NCI-H2171 treated with DMSO at 0.1 percent for 48 hours (cell line): Measurements from ENCODE around the gene ZNF710.
"Not testable (repeated sequence)": the region's sequence is repeated elsewhere in the genome, so short reads cannot be mapped to it uniquely, and the experiment has no call there.

Experiments used
- DNase-seq: peaks from one replicate; lab custom pipeline; 2025; lab: John Stamatoyannopoulos, UW

ZNF710 gene

DNA sequence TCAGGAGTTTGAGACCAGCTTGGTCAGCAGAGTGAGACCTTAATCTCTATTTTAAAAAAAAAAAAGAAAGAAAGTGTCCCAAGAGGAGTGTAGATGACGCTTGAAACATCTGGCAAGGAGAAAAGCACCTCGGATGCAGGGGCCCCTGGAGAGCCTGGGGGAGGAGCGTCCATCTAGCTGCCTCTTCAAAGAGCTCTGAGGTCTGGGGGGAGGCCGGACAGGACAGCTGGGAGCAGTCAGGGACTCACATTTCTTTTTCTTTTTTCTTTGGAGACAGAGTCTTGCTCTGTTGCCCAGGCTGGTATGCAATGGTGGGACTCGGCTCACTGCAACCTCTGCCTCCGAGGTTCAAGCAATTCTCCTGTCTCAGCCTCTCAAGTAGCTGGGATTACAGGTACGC, 104.4 kb downstream of the ZNF710 start:
- no peak for DNase-seq

DNA sequence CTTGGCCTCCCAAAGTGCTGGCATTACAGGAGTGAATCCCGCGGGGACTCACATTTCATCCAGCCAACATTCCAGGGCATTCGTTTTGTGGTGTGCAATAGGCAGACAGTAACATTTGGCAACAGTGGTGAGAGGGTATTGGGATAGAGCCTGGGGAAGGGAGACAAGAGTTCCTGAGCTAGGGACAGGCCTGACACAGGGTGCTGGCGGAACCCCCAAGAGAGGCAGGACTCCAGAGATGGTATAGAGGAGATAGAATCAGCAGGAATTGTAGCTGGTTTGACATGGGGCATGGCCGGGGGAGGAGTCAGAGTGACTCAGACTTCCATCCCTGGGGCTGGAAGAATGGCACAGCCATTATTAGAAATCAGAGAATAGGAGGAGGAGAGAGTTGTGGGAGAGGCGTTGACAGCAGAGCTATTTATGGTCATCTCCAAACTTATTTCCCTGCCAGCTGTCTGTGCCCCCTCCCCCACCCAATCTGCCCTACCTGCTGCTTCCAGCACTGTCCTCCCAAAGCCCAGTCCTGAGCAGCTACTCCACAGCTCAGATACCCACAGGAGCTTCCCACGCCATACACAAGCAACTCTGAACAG, 105.5 kb downstream of the ZNF710 start:
- DNase-seq = peak; percentile 22

DNA sequence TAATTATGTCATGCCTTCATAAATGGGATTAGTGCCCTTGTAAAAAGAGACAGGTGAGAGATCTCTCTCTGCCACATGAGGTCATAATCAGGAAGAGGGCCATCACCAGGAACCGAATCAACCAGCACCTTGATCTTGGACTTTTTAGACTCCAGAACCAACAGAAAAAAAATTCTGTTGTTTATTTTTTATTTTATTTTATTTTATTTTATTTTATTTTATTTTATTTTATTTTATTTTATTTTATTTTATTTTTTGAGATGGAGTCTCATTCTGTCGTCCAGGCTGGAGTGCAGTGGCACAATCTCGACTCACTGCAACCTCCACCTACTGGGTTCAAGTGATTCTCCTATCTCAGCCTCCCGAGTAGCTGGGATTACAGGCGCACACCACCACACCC, 106.9 kb downstream of the ZNF710 start:
- DNase-seq = not testable (repeated sequence)

DNA sequence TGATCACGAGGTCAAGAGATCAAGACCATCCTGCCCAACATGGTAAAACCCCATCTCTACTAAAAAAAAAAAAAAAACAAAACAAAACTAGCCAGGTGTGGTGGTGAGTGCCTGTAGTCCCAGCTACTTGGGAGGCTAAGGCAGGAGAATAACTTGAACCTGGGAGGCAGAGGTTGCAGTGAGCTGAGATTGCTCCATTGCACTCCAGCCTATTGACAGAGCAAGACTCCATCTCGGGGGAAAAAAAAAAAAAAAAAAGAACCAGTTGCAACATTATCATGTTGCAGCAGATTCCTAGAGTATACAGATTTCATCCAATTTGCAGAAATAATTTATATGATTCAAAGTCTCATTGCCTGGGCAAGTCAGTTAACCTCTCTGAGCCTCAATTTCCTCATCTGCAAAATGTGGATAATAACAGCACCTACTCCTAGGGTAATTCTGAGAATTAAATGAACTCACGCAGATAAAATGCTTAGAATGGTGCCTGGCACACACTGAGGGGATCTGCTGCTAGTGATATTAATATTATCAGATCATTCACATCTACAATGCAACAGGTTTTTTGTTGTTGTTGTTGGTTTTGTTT, 108.1 kb downstream of the ZNF710 start:
- DNase-seq = not testable (repeated sequence)

DNA sequence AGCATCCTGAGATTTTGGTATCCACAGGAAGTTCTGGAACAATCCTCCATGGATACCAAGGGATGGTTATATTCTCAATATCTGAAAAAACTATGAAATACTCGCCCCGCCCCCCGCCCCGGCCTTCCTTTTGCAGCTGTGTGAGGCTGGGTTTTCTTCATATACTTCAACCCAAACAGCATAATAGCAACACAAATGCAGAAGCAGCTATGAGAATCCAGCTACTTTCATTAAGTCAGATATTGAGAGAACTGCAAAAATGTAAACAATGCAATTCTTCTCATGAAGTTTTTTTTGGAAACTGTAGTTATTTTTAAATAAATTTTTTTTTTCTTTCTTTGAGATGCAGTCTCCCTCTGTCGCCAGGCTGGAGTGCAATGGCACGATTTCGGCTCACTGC, 112.0 kb downstream of the ZNF710 start:
- no peak for DNase-seq

DNA sequence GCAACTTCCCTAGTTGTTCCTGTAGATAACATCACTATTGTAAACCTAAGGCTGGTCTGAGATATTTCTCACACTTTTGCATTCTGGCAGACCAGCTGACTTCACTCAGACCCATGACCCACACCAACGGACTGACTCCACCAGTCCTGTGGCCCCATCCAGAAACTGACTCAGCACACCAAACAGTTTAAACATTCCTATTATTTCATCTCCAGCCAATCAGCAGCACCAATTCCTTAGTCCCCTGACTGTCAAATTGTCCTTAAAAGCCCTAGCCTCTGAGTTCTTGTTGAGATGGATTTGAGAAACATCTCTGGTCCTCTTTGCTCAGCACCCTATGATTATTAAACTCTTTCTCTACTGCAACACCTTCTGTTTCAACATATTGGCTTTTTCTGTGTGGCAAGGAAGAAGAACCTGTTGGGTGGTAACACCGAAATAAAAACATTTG, 113.4 kb downstream of the ZNF710 start:
- DNase-seq = no peak

DNA sequence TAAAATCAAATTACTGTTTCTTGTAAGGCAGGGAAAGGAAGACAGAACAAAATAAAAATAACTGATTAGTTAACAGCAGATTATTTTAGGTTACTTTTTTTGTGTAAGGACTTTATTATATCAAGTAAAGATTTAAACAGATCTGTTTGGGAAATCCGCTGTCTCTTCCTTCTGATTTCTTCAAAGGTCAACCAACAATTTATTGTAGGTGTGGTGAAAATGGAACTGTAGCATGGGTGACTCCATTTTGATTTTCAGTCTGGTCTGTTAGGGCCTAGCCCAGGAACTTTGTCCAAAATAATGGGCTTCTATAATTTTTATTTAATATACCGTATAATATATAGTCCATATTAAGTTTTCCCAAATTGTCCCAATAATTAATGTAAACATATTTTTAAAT, 114.7 kb downstream of the ZNF710 start:
- DNase-seq = no peak

DNA sequence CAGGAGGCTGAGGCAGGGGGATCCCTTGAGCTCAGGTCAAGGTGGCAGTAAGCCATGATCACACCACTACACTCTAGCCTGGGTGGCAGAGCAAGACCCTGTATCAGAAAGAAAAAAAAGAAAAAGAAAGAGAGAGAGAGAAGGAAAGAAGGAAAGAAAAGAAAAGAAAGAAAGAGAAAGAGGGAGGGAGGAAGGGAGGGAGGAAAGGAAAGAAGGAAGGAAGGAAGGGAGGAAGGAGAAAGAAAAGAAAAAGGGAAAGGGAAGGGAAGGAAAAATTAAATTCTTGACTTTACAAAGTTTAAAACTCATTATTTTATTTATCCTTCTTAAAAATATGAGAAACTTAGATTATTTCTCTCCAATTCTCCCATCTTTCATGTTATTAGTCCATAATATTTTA, 118.2 kb downstream of the ZNF710 start:
- DNase-seq = no peak

DNA sequence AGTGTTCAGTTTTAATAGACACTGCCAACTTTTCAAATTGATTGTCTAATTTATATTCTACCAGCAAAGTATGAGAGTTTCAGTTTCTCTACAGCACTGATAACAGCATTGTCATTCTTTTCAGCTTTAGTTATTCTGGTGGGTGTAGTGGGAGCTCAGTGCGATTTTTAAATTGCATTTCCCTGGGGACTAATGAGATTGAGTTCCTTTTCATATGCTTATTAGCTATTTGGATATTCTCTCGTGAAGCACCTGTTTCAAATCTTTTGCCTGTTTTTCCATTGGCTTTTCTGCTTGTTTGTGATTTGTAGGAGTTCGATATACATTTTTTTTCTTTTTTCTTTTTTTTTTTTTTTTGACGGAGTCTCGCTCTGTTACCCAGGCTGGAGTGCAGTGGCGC, 120.0 kb downstream of the ZNF710 start:
- no peak for DNase-seq

DNA sequence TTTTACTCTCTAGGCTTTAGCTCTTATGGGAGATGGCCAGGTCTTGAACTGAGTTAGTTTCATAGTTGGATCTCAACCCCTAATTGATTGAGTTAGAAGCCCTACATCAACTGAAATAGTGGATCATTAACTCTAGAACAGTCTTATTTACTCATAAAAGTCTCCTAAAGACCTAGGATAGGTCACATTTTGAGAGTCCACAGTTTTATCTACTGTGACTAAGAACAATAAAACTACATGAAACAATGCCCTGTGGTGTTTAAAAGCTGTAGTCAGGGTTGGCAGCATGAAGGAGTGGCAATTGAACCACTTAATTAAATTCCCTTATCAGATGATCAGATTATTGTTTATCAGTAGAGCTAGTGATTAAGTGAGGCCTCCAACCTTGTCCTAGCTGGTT, 123.4 kb downstream of the ZNF710 start:
- no peak for DNase-seq

DNA sequence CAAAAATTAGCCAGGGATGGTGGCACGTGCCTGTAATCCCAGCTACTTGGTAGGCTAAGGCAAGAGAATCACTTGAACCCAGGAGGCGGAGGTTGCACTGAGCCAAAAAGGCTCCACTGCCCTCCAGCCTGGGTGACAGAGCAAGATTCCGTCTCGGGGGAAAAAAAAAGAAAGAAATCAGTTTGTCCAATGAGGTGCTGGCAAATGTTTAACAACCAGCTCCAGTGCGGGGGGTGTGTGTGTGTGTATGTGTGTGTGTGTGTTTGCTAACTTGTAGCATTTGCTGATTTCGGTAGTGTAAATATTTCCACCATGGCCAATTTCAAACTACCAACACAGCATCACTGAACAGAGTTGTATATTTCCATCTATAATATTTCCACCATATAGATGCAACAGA, 124.9 kb downstream of the ZNF710 start:
- DNase-seq = no peak

DNA sequence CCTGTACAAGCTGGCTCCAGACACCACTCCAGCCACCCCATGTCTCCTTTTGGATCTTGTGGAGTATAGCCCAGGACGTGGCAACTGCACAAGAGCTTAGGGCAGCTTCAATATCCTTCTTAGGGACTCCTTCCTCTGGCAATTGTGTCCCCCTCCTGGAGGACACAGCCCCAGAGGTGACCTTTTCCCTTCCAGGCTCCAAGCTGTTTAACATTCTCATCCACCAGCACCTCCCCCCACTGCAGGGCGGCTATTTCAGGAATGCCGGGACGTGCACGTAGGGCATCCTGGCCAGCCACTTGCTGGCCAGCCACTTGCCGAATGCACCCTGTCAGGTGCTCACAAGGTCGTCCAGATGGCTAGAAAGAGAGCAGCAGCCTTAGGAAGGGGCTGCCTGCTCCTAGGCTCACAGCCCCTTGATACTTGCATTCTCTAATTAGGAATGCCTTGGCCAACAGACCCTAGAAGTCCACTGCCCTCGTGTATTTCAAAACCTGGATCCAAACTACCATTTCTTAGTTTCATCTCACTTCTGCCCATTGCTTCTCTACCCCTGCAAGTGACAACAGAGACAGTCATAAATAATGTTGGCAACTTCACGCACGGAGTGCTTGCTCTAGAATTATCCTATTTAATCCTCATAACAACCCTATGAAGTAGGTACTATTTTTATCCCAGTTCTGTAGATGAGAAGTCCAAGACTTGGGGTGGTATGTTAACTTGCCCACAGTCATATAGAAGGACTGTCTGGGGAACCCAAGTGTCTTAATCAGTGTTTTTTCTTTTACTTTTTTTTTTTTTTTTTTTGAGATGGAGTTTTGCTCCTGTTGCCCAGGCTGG, 125.7 kb downstream of the ZNF710 start:
- DNase-seq = no peak

DNA sequence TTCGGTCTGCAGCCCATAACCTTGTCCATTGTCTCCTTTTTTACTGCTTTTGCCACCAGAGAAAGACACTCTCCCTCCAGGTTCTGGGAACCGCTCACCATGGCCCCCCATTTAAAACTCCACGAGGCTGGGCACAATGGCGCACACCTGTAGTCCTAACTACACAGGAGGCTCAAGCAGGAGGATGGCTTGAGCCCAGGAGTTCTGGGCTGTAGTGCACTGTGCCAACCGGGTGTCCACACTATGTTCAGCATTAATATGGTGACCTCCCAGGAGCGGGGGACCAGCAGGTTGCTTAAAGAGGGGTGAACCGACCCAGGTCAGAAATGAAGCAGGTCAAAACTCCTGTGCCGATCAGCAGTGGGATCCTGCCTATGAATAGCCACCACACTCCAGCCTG, 129.2 kb downstream of the ZNF710 start:
- no peak for DNase-seq
